ENCODE measurements around the gene CFAP77. TPM values are rescaled to one million over a fixed set of nuclear protein-coding genes. Genes with fewer than 3 reads are reported as not detected.

The CFAP77 gene
- total and polyA plus RNA-seq, 2 of the 4 experiments (the other 2 are of a cell fraction) = not detected

GRCh38 chr9:132575005-132575609, 165.1 kb downstream of the CFAP77 start:
- in situ Hi-C loops (cut with MboI; ENCODE audit: low sequenced_read_pairs) = loop anchor here (5.0 kb wide), 1 partner anchor 68 kb away; no protein-coding TSS in a partner anchor
- no TSS peak for BruUV-seq (replicated peaks)
- Histone ChIP-seq H2AK5ac (ENCODE audit: low read depth, low read length) (no peak overlapping the region), H4K91ac (ENCODE audit: insufficient read depth, low read depth, low read length) (no peak overlapping the region), H3K56ac (ENCODE audit: extremely low read depth, insufficient read depth, low read length) (no peak overlapping the region), H2BK120ac (ENCODE audit: low read depth, low read length) (no peak overlapping the region), H2AK9ac (replicated peaks; ENCODE audit: low read depth, low read length, poor library complexity) (peak overlapping the region; percentile 19), H3K36me3 (ENCODE audit: control insufficient read depth, insufficient read depth, low read length) (no peaks in the 10 kb centered on the region), H3K27ac (ENCODE audit: insufficient read depth, low read length) (no peak overlapping the region), H3K27me3 (ENCODE audit: control insufficient read depth, insufficient read depth, low read length) (peaks cover 57% of the 10 kb centered on the region), H3K18ac (ENCODE audit: low read depth, low read length) (no peak overlapping the region), H3K14ac (replicated peaks; ENCODE audit: low read depth, low read length) (no peak overlapping the region), H3K23ac (ENCODE audit: low read depth, low read length) (no peak overlapping the region), H2BK20ac (ENCODE audit: low read depth, low read length) (no peak overlapping the region), H4K20me1 (ENCODE audit: insufficient read depth, low read length) (no peaks in the 10 kb centered on the region), H3K4me1 (ENCODE audit: control insufficient read depth, insufficient read depth, low read length) (no peaks in the 10 kb centered on the region), H2BK5ac (ENCODE audit: low read depth, low read length, poor library complexity, severe bottlenecking) (no peak overlapping the region), H3K79me1 (ENCODE audit: low read depth in 1 of 2, low read length in 2 of 2) (no peaks in the 10 kb centered on the region), H2AFZ (replicated peaks; ENCODE audit: low read length, poor library complexity) (peak overlapping the region; percentile 59), H3K4ac (ENCODE audit: low read depth, low read length) (no peak overlapping the region), H3K9ac (ENCODE audit: low read depth, low read length) (no peak overlapping the region), H3K9me3 (ENCODE audit: control insufficient read depth, insufficient read depth, low read length) (no peaks in the 10 kb centered on the region), H4K8ac (ENCODE audit: low read depth in 2 of 2, low read length in 2 of 2) (no peak overlapping the region), H3K4me3 (ENCODE audit: insufficient read depth, low read depth, low read length) (no peak overlapping the region), H3K4me2 (ENCODE audit: low read depth, low read length) (no peak overlapping the region), H3K9me1 (ENCODE audit: insufficient read depth, low read length) (no peaks in the 10 kb centered on the region), H4K5ac (ENCODE audit: low read depth, low read length) (no peak overlapping the region), H2BK15ac (ENCODE audit: low read depth, low read length) (no peak overlapping the region)
- dilution Hi-C loops (cut with HindIII; ENCODE audit: low sequenced_read_pairs, unreplicated experiment) = no loop called here
- DNase-seq (peak; percentile 67), ATAC-seq (ENCODE audit: low read depth) (peak; percentile 98)
- ChIA-PET POLR2A (ENCODE audit: unreplicated experiment) (no interaction called here), CTCF (no interaction called here)
- WGBS, 2 experiments (ENCODE audit: extremely low coverage in 2 of 2, insufficient read length in 1 of 2) = 2% methylated on average over 9 of the region's 16 CpGs; no CpG with 5 or more reads in 1 of the 2 experiments
- peak; percentile 93 for TF ChIP-seq RAD21 (IDR thresholded peaks at IDR 0.05; ENCODE audit: low read length)
- no peak for TF ChIP-seq BHLHE40 (IDR thresholded peaks at IDR 0.05; ENCODE audit: low read depth, low read length)
- no peak for TF ChIP-seq RCOR1 (IDR thresholded peaks at IDR 0.05; ENCODE audit: insufficient replicate concordance, low read length)
- TF ChIP-seq POLR2A (IDR thresholded peaks at IDR 0.05; ENCODE audit: low read depth, low read length) = 0 out of 2 replicates have a peak, but pooled peaks have one; percentile 28
- TF ChIP-seq SMC3 (IDR thresholded peaks at IDR 0.05; ENCODE audit: low read depth, low read length) = peak; percentile 70
- no peak for TF ChIP-seq USF2 (IDR thresholded peaks at IDR 0.05; ENCODE audit: low read depth, low read length)
- TF ChIP-seq, protein P1, sequence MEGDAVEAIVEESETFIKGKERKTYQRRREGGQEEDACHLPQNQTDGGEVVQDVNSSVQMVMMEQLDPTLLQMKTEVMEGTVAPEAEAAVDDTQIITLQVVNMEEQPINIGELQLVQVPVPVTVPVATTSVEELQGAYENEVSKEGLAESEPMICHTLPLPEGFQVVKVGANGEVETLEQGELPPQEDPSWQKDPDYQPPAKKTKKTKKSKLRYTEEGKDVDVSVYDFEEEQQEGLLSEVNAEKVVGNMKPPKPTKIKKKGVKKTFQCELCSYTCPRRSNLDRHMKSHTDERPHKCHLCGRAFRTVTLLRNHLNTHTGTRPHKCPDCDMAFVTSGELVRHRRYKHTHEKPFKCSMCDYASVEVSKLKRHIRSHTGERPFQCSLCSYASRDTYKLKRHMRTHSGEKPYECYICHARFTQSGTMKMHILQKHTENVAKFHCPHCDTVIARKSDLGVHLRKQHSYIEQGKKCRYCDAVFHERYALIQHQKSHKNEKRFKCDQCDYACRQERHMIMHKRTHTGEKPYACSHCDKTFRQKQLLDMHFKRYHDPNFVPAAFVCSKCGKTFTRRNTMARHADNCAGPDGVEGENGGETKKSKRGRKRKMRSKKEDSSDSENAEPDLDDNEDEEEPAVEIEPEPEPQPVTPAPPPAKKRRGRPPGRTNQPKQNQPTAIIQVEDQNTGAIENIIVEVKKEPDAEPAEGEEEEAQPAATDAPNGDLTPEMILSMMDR (conservative IDR thresholded peaks at IDR 0.05; ENCODE audit: low read depth, low read length) = peak; percentile 86
- TF ChIP-seq MAZ (IDR thresholded peaks at IDR 0.05; ENCODE audit: borderline replicate concordance, low read depth, low read length) = no peak
- intact Hi-C loops (cut with micrococcal nuclease) = loop anchor here (1.0 to 5.0 kb wide), 4 partner anchors 68 to 818 kb away; no protein-coding TSS in a partner anchor
